K562 (cell line): ENCODE results near the gene KRT1.

ENCODE experiments used
- BHLHE40 ChIP-seq: IDR thresholded peaks from 2 replicates; pipeline ENCODE4 v1.6.1; 2011; ENCODE audit warnings: low read length, improper control_type of control experiment
- CBX3 ChIP-seq, 2 experiments: IDR thresholded peaks; 1 replicate in 1 of 2; 2 replicates in 1 of 2; pipeline ENCODE4 v1.6.1; 2012; ENCODE audit warnings: inconsistent platforms in 2 of 2, low read length in 2 of 2, borderline replicate concordance in 1 of 2, control low read depth in 1 of 2
- CREB1 ChIP-seq, 2 experiments: sonication (generic) in 1 of 2; formaldehyde crosslinking in 1 of 2; IDR thresholded peaks; 2 replicates each; pipeline versions ENCODE4 v1.6.1 to v1.8.0; 2012 to 2022; ENCODE audit warnings: inconsistent platforms in 1 of 2, mild to moderate bottlenecking in 1 of 2, missing genetic modification reagents in 1 of 2, moderate library complexity in 1 of 2
- FOXA1 ChIP-seq: fragments of 450-650 bp; IDR thresholded peaks from 2 replicates; pipeline ENCODE4 v1.6.1; 2016; ENCODE audit warnings: mild to moderate bottlenecking, borderline replicate concordance
- REST ChIP-seq, 2 experiments: fragments of 450-650 bp; formaldehyde crosslinking in 1 of 2; IDR thresholded peaks; 2 replicates each; pipeline versions ENCODE4 v1.4.0 to v1.6.1; 2014 to 2020; ENCODE audit warnings: mild to moderate bottlenecking in 2 of 2, borderline replicate concordance in 1 of 2, low read depth in 1 of 2
- TBP ChIP-seq: optimal IDR thresholded peaks from 2 replicates; pipeline ENCODE3; 2011; ENCODE audit warnings: low read depth, low read length, improper control_type of control experiment
- ZNF561 ChIP-seq: fragments of 450-650 bp; formaldehyde crosslinking; conservative IDR thresholded peaks from 2 replicates; pipeline ENCODE4 v1.4.0; 2020; ENCODE audit warnings: mild to moderate bottlenecking, moderate library complexity
- ZNF76 ChIP-seq: fragments of 250-450 bp; sonication (Bioruptor Pico); IDR thresholded peaks from 2 replicates; pipeline ENCODE4 v1.4.0; 2020; ENCODE audit warnings: mild to moderate bottlenecking, moderate library complexity, borderline replicate concordance
- TF ChIP-seq, protein P1 (sequence below): sonication (generic); formaldehyde crosslinking; IDR thresholded peaks from 2 replicates; pipeline ENCODE4 v1.8.0; 2022; ENCODE audit warnings: mild to moderate bottlenecking, missing genetic modification reagents
- TF ChIP-seq, protein P2 (sequence below), 2 experiments: fragments of 450-650 bp; IDR thresholded peaks; 2 replicates each; pipeline ENCODE4 v1.6.1; 2016
- TF ChIP-seq, protein P3 (sequence below), 3 experiments: IDR thresholded peaks in 2 of 3; conservative IDR thresholded peaks in 1 of 3; 2 replicates each; pipeline ENCODE4 v1.5.1; 2011 to 2012; ENCODE audit warnings: low read length in 3 of 3, mild to moderate bottlenecking in 3 of 3, control low read depth in 2 of 3, improper control_type of control experiment in 1 of 3, inconsistent platforms in 1 of 3, low read depth in 1 of 3, mixed read lengths in 1 of 3, moderate library complexity in 1 of 3; ENCODE audit not compliant: insufficient read depth in 2 of 3
- TF ChIP-seq, protein P4 (sequence below): fragments of 450-650 bp; formaldehyde crosslinking; conservative IDR thresholded peaks from 2 replicates; pipeline ENCODE4 v1.4.0; 2022; ENCODE audit warnings: mild to moderate bottlenecking, missing genetic modification characterization

DNA sequence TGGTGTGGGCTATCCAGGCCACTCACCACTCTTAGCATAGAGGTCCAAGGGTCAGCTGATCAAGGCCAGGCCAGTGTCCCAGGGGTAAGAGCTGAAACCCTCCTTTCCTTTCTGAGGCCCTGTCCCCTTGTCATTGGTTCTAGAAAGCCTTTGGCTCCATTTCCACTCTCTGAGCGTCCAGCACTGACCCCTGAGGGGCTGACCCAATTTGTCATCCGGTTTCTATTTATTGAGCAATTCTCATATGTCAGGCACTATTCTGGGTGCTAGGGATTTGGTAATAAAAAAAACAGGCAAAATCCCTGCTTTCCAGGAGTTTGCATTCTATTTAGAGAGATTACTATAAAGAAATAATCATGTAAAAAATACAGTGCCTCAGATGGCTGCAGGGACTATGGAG is 19.8 kb upstream of the KRT1 start:
- TF ChIP-seq CBX3 (IDR thresholded peaks at IDR 0.05; ENCODE audit: borderline replicate concordance in 1 of 2, low read length in 2 of 2) = no peak
- TF ChIP-seq, protein P1, sequence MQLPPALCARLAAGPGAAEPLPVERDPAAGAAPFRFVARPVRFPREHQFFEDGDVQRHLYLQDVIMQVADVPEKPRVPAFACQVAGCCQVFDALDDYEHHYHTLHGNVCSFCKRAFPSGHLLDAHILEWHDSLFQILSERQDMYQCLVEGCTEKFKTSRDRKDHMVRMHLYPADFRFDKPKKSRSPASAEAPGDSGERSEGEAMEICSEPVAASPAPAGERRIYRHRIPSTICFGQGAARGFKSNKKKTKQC (CRISPR knock-in tag) = no peak
- TF ChIP-seq, protein P2, sequence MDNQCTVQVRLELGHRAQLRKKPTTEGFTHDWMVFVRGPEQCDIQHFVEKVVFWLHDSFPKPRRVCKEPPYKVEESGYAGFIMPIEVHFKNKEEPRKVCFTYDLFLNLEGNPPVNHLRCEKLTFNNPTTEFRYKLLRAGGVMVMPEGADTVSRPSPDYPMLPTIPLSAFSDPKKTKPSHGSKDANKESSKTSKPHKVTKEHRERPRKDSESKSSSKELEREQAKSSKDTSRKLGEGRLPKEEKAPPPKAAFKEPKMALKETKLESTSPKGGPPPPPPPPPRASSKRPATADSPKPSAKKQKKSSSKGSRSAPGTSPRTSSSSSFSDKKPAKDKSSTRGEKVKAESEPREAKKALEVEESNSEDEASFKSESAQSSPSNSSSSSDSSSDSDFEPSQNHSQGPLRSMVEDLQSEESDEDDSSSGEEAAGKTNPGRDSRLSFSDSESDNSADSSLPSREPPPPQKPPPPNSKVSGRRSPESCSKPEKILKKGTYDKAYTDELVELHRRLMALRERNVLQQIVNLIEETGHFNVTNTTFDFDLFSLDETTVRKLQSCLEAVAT (IDR thresholded peaks at IDR 0.05) = no peak
- TF ChIP-seq BHLHE40 = no peak
- TF ChIP-seq ZNF561 = no peak
- TF ChIP-seq CREB1 (IDR thresholded peaks at IDR 0.05) = no peak
- TF ChIP-seq CREB1 (CRISPR knock-in tag; IDR thresholded peaks at IDR 0.05) = no peak
- no peak for TF ChIP-seq TBP
- TF ChIP-seq, protein P3, sequence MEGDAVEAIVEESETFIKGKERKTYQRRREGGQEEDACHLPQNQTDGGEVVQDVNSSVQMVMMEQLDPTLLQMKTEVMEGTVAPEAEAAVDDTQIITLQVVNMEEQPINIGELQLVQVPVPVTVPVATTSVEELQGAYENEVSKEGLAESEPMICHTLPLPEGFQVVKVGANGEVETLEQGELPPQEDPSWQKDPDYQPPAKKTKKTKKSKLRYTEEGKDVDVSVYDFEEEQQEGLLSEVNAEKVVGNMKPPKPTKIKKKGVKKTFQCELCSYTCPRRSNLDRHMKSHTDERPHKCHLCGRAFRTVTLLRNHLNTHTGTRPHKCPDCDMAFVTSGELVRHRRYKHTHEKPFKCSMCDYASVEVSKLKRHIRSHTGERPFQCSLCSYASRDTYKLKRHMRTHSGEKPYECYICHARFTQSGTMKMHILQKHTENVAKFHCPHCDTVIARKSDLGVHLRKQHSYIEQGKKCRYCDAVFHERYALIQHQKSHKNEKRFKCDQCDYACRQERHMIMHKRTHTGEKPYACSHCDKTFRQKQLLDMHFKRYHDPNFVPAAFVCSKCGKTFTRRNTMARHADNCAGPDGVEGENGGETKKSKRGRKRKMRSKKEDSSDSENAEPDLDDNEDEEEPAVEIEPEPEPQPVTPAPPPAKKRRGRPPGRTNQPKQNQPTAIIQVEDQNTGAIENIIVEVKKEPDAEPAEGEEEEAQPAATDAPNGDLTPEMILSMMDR (IDR thresholded peaks at IDR 0.05 in 2 of 3, conservative IDR thresholded peaks at IDR 0.05 in 1 of 3; ENCODE audit: insufficient read depth in 2 of 3, low read depth in 1 of 3, low read length in 3 of 3) = no peak
- no peak for TF ChIP-seq ZNF76 (CRISPR knock-in tag)
- no peak for TF ChIP-seq REST (IDR thresholded peaks at IDR 0.05; ENCODE audit: borderline replicate concordance)
- no peak for TF ChIP-seq REST (CRISPR knock-in tag; IDR thresholded peaks at IDR 0.05; ENCODE audit: low read depth)
- TF ChIP-seq, protein P4, sequence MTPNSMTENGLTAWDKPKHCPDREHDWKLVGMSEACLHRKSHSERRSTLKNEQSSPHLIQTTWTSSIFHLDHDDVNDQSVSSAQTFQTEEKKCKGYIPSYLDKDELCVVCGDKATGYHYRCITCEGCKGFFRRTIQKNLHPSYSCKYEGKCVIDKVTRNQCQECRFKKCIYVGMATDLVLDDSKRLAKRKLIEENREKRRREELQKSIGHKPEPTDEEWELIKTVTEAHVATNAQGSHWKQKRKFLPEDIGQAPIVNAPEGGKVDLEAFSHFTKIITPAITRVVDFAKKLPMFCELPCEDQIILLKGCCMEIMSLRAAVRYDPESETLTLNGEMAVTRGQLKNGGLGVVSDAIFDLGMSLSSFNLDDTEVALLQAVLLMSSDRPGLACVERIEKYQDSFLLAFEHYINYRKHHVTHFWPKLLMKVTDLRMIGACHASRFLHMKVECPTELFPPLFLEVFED (CRISPR knock-in tag) = no peak
- no peak for TF ChIP-seq FOXA1
